RWPE2 (cell line): Measurements from ENCODE around the gene PDE6B.
A peak's percentile ranks its signal among the peaks of the same experiment; 100 is the strongest.

Experiments
- ATAC-seq: fragments of 200-7000 bp; cut with Tn5 transposase; 3 replicates; pipeline ENCODE4 v1.9.1; 2021; ENCODE audit warnings: low read depth
- DNase-seq: peaks from one replicate; pipeline ENCODE4 v3.0.0-alpha.2; 2020; ENCODE audit warnings: low spot score
- H3K27ac ChIP-seq: fragments of 450-650 bp; 2 replicates; pipeline ENCODE4 v1.5.1; 2017; ENCODE audit warnings: mild to moderate bottlenecking; ENCODE audit not compliant: poor library complexity, severe bottlenecking
- H3K27me3 ChIP-seq: fragments of 250-450 bp; sonication (Bioruptor Pico); 2 replicates; pipeline ENCODE4 v1.5.1; 2021; ENCODE audit warnings: mild to moderate bottlenecking, moderate library complexity; ENCODE audit not compliant: insufficient read depth, poor library complexity, severe bottlenecking
- H3K36me3 ChIP-seq: fragments of 250-450 bp; sonication (Bioruptor Pico); 2 replicates; pipeline ENCODE4 v1.5.1; 2020; ENCODE audit warnings: low read depth, mild to moderate bottlenecking, moderate library complexity
- H3K4me1 ChIP-seq: fragments of 250-450 bp; sonication (Bioruptor Pico); 2 replicates; pipeline ENCODE4 v1.5.1; 2021; ENCODE audit warnings: mild to moderate bottlenecking, moderate library complexity; ENCODE audit not compliant: insufficient read depth, poor library complexity, severe bottlenecking
- H3K4me3 ChIP-seq: fragments of 250-450 bp; sonication (Bioruptor Pico); 2 replicates; pipeline ENCODE4 v1.5.1; 2021; ENCODE audit warnings: mild to moderate bottlenecking, moderate library complexity; ENCODE audit not compliant: severe bottlenecking
- H3K9me3 ChIP-seq: fragments of 250-450 bp; sonication (Bioruptor Pico); 2 replicates; pipeline ENCODE4 v1.5.1; 2021; ENCODE audit warnings: mild to moderate bottlenecking, moderate library complexity; ENCODE audit not compliant: severe bottlenecking
- CTCF ChIP-seq: fragments of 450-650 bp; IDR thresholded peaks from one replicate; pipeline ENCODE4 v1.5.1; 2017; ENCODE audit warnings: mild to moderate bottlenecking, moderate library complexity; ENCODE audit not compliant: poor library complexity, severe bottlenecking

Gene PDE6B

GRCh38 chr4:617644-618641 is 7.4 kb upstream of the PDE6B start:
- H3K27ac ChIP-seq = no peak overlapping the region
- no peak overlapping the region for H3K4me3 ChIP-seq
- no peak for TF ChIP-seq CTCF

GRCh38 chr4:620201-620600 is 5.2 kb upstream of the PDE6B start:
- H3K27me3 ChIP-seq = no peaks in the 10 kb centered on the region
- DNase-seq = no peak
- no peak for TF ChIP-seq CTCF
- H3K9me3 ChIP-seq = no peaks in the 10 kb centered on the region
- no peak for ATAC-seq
- H3K4me1 ChIP-seq = no peaks in the 10 kb centered on the region
- H3K4me3 ChIP-seq = no peak overlapping the region
- H3K36me3 ChIP-seq = no peaks in the 10 kb centered on the region
- no peak overlapping the region for H3K27ac ChIP-seq

More at GRCh38 chr4:617644-618641, 7.4 kb upstream of the PDE6B start:
- peak; percentile 48 for DNase-seq
- Histone ChIP-seq H3K4me1 (no peaks in the 10 kb centered on the region), H3K27me3 (no peaks in the 10 kb centered on the region), H3K9me3 (no peaks in the 10 kb centered on the region), H3K36me3 (no peaks in the 10 kb centered on the region)
- ATAC-seq = peak; percentile 86

- H3K27me3 ChIP-seq = no peaks in the 10 kb centered on the region
- no peak overlapping the region for H3K27ac ChIP-seq
- no peaks in the 10 kb centered on the region for H3K36me3 ChIP-seq
- no peak for TF ChIP-seq CTCF
- no peaks in the 10 kb centered on the region for H3K4me1 ChIP-seq
- peak; percentile 41 for DNase-seq
- H3K4me3 ChIP-seq = no peak overlapping the region
- no peak for ATAC-seq
- H3K9me3 ChIP-seq = no peaks in the 10 kb centered on the region
These were observed 4.5 kb upstream of the PDE6B start for GRCh38 chr4:620851-621261.

GRCh38 chr4:621296-622070 is 3.9 kb upstream of the PDE6B start:
- Histone ChIP-seq H3K36me3 (no peaks in the 10 kb centered on the region), H3K9me3 (no peaks in the 10 kb centered on the region), H3K27ac (no peak overlapping the region), H3K27me3 (no peaks in the 10 kb centered on the region), H3K4me3 (no peak overlapping the region), H3K4me1 (no peaks in the 10 kb centered on the region)
- DNase-seq (no peak), ATAC-seq (no peak)
- no peak for TF ChIP-seq CTCF
